HG02623 (cell line): ENCODE data around the gene MYO1F.

Experiments
- ATAC-seq: cut with Tn5 transposase; IDR thresholded peaks from one replicate; pipeline ENCODE4 v1.9.1; 2021; ENCODE audit warnings: moderate library complexity; ENCODE audit not compliant: unreplicated experiment

Gene MYO1F

GRCh38 chr19:8473648-8474476, 103.4 kb downstream of the MYO1F start:
- no peak for ATAC-seq
